GM18951 (cell line): ENCODE data around the gene CHST1.

Experiments
- POLR2A ChIP-seq: IDR thresholded peaks from 4 replicates; pipeline ENCODE4 v1.6.1; 2011; ENCODE audit warnings: mild to moderate bottlenecking; ENCODE audit not compliant: insufficient read length, insufficient read depth; ENCODE audit errors: extremely low read depth
- in situ Hi-C: fragments of 300-500 bp; cut with MboI; formaldehyde crosslinking; loops from one replicate; pipeline ENCODE4 v1.12.0; 2022; ENCODE audit warnings: low sequenced_read_pairs, mixed read lengths, inconsistent platforms; ENCODE audit not compliant: unreplicated experiment

The CHST1 gene

DNA sequence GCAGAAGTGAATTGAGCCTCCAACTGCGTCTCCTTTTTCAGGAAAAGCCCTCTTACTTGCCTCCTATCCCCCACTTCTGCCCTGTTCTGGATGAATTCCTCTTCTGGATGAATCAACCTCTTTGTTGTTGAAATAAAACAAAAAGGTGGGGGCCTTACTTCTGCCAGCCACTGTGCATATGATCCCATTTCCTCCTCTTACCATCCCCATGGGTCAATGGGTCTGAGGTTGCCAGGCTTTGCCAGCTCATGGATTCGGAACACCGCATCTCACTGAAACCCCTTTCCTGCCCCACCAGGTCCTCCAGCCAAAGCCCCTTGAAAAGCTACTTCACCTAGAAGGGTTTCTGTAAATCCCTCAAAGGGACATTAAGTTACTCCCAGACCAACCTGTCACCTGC, 3.7 kb upstream of the CHST1 start:
- in situ Hi-C loops, result no loop called here
- no peak for TF ChIP-seq POLR2A

DNA sequence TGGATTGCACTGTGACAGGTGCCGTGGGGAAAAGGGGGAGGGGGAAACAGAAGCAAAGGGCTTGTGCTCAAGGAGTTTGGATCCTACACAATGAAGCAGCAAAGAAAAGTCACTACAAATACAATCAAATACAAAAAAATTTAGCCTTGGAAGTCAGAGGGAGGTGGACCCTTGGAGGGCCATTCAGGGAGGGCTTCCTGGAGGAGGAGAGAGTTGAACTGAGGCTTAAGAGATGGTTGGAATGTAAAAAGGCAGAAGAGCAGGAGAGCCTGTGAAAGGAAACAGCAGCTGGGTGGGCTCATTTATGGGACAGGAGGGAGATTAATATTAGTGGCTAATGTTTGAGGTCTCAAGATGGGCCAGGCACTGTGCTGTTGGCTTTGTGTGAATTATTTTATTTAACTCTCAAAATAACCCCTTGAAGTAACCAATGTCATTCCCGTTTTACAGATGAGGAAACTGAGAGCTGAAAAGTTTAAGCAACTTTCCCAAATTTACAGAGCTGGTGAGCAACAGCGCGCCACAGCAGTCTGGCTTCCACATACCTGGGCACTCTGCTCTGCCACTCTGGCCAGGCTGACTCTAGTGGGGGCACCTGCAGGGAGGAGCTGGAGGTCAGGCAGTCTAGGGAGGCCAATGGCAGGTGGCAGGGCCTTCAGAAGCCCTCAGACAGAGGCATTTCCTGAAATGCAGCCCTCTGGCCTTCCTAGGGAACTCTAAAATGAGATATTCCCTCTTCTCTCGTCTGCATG, 2.7 kb upstream of the CHST1 start:
- in situ Hi-C loops, result no loop called here
- TF ChIP-seq POLR2A, result no peak

DNA sequence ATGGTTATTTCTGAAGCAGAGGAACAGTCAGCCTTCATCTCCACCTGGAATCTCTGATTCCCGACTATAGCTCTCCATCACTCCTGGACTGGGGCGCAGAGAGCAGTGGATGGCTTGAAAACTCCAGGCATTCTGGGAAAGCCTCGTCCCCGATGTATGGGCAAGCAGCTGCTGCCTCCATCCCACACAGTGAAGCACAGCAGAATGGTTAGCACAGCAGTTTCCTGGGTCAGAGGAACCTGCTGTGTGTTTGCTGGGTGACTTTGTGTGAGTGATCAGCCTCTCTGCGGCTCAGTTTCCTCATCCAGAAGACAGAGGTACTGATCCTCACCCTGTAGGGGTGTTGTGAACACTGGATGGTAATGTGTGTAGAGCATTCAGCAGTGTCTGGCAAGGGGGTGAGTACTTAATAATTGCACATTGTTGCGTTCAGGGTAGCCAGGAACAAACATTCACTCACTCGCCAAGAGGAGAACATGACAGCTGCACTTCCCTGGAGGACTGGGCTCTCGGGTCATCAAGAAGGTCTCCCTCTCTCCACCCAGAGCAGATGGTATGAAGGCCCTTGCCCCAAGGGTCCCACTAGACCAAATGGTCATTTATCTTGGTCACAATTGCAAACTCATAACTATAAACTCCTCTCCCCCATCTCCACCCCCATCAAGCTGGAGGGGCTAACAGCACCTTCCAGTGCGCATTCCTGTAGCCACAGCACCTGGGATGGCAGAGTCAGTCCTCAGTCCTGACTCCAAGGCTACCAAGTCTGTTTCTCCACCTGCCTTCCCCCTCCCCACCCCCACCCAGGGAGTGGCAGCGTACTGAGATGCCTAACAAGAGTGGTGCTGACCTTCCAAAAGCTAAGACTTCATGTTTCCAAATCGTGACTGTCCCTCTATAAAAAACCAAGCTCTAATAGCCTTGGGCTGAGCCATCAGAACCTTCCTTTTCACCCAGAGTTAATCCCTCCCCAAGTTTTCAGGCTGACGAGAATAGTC, 1.5 kb upstream of the CHST1 start:
- in situ Hi-C loops, result no loop called here

DNA sequence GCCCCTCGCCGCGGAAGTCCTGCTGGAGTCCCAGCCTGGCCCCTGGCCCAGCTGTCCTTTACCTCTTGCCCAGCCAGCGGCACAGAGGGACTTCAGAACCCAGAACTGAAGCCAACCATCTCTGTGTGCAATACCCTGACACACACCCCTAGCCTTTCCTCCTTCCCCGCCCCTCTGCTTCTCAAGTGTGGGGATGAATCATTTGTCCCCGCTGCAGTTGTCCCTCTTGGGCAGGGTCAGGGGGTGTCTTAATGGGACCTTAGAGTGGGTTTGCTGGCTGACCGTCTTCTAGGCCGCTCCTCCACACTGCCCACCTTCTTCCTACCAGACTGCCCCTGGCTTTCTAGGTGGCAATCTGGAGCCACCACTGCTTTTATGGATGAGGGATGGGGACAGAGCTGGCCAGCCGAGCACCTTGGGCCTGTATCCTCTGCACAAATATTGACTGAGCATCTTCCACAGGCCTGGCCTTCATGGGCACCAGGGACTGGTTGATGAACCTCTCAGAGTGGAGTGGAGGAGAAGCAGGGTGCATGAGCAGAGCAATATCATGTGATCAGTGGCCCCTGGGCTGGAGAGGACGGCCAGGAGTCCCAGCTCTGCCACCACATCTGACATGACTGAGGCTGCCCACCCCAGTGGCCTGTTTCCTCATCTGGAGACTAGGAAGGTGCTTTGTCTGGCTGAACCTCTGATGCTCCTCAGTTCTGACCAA, 668 bp upstream of the CHST1 start:
- in situ Hi-C loops, result no loop called here
- no peak for TF ChIP-seq POLR2A

More for the DNA sequence above, 1.5 kb upstream of the CHST1 start:
- TF ChIP-seq POLR2A, result no peak

DNA sequence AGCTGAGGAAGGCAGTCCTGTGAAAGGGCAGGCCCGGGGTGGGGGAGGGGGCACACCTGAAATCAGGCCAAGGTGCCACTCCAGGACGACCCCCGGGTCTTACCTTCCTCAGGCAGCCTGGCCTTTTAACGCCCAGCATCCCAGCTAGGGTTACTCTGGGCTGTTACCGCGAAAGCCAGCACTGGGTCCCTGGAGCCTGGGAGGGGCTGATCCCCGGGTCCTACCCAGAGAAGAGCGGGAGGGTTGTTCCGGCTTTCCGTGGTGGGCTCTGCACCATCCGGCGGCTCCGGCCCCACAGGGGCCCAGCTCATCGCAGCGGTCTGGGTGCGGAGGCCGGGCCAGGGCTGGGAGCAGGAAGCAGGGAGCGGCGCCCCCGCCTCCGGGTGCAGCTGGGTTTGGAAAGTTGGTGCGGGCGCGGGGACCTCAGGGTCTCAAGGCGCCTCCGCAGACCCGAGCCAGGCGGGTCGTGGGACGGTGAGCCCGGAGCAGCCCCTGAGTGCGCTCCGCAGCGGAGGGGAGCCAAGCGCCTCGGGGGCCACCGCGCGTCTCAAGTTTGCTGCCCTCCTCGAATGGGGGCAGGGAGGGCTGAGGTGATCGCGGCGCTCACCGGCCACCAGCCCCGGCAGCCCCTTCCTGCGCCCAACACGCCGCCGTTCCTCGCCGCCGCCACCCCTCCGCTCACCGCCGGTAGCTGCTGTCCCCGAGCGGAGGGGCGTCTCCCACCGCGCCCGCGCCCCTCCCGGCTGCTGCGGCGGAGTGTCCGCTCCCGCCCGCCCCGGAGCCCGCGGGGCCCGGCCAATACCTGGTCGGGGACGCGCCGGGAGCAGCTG, 831 bp downstream of the CHST1 start:
- TF ChIP-seq POLR2A, result no peak
- in situ Hi-C loops, result no loop called here

DNA sequence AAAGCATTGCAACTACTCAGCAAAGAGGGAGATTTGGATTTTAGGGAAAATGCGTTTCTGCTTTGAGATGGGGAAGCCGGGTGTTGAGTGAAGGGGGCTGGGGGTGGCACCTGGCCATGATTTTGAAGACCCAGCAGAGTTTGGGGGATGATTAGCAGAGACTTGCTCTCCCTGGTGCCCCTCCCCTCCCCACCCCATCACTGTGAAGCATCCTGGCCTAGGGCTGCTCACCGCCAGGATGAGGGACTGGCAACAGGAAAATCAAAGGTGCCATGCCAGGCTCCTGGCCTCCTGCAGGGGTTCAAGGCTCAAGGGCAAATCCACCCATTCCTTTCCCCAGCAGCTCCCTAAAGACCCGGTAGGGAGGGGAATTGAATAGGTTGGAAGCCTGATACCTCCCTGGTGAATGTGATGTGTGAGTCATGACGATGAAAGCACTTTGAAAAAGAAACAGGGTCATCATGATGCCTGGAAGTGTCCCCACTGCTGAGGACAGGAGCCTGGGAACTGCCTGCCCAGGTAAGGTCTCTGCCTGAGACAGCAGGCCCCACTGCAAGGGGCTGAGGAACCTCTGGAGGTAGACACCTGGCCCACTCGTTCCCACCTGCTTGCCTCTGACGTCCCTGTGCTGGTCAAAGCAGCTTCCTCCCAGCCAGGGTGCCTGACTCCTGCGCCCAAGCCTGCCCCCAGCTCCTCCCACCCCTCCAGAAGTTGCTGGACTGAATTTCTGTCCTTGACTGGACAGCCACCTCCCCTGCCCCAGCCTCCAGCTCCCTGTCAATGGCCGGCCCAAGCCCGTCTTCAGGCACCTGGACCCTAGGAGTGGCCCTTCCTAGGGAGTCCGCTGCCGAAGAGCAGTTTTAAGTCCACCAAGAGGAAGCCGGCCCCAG, 1.7 kb downstream of the CHST1 start:
- TF ChIP-seq POLR2A, result no peak
- in situ Hi-C loops, result no loop called here

DNA sequence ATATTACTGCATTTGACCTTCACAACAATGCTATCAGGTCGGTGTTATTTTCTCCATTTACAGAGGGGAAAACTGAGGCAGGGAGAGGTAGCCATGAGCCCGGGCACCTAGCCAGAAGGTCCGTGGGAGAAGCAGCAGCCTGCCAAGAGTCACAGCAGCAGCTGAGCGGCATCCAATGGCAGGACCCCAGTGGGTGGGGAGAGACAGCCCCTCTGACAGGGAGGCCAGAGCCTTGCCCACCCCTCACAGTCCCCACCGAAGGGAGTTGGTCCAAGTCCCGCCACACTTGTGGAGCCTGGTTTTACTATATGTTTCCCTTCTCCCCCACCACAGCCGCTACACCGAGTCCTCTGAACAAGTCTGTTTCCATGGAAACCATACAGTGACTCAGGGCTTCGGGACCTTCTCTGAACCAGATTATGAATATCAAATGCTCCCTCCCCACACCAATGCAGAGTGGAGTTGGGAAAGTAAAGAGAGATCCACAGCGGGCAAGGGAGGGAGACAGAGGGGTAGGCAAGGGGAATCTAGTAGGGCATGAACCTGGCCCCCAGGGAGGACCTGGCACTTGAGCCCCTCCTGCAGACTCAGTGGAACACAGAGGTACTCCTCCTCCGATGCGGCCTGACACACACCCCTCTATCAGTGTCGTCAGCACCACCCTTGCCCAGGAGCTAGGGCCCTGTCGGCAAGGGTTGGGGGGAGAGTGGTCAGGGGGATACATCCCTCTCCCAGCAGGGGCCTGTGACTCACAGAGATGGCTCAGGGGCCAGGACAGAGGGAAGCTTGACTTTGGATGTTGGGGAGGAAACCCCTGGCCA, 2.5 kb downstream of the CHST1 start:
- TF ChIP-seq POLR2A, result no peak
- in situ Hi-C loops, result no loop called here

DNA sequence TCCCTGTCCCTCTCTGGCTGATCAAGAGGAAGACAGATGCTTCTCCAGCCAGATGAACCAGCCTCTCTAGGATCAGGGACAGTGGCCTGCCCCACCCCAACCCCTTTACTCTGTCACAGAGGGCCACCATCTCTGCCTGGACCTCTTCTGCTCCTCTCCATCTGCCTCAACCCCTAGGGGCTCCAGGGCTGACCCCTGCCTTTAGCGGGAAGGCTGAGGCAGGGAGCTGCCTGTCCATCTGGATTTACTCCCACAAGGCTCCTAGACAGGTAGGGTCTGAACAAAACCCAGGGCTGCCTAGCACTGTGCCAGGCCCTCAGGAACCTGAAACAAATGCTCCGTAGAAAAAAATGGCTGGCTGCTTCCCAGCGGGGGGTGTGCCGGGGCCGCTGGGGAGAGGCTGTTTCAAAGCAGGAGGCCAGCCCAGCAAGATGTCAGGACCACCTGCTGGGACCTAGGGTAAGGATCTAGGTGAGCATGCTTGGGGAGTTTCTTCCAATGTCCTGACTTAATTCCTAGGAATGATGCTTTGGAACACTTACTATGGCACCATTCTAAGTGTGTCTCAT, 3.2 kb downstream of the CHST1 start:
- in situ Hi-C loops, result no loop called here
- no peak for TF ChIP-seq POLR2A

DNA sequence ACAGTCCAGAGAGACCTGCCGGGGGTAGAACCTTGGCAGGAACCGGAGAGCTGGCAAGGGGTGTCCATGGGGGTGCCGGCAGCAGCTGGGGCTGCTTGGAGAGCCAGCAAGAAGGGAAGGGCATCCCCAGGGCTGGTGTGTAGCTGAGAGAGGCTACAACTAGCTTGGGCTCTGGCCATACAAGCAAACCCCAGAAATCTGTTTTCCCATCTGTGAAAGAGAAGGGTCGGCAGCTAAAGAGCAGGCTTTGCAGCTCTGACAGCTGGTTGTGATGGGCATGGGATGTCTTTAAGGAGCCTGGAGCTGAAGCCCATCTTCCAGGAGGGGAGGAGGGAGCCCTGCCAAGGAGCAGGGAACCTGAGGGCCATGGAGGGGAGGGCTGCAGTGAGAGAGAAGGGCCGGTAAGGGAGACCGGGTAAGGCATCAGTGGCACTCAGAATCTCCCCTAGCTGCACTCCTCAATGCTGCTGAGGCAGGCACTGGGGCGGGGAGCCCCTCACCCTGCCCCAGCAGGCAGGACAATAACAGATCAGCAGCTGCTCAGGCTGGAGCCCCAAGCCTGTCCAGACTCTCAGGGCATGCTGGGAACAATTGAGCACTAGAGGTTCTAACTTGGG, 3.9 kb downstream of the CHST1 start:
- TF ChIP-seq POLR2A, result no peak
- in situ Hi-C loops, result no loop called here

DNA sequence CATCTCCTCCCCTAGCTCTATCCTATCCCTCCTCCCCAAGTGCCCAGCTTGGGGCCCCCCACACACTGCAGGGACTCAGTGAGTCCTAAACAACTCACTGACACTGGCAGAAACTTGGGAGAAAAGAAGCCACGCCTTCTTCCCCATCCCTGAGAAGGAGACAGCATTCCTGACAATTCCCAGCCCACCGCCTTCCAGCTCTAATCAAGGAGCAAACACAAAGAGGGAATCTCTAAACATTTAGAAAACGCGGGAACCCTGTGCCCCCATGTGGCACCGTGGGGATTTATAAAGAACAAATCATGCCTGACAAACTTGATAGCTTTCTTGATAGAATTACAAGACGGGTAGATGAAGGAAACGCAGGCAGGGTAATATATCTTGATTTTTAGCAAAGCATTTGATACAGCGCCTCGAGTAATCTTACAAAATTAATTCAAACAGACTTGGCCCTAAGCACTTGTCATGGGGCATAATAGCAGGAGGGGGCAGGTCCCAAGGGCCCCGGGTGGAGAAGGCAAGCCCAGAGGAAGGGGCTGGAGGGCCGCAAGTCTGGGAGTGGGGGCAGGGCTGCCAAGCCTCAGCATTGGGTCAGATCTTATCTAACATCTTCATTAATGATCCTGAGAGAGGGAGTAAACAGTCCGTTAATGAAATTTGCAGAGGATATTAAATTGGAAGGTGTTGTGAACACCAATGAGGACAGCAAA, 4.5 kb downstream of the CHST1 start:
- TF ChIP-seq POLR2A, result no peak
- in situ Hi-C loops, result no loop called here
